Sciatic nerve (tissue), 2 donors: ENCODE results near the gene ADGRD1. TPM values are rescaled to one million over a fixed set of nuclear protein-coding genes. Genes with fewer than 3 reads are reported as not detected.

ENCODE experiments used
- ATAC-seq: fragments of 200-7000 bp; cut with Tn5 transposase; one replicate; pipeline ENCODE4 v1.9.1; 2020; ENCODE audit warnings: mild to moderate bottlenecking, moderate library complexity
- DNase-seq: peaks from one replicate; pipeline ENCODE4 v3.0.0-alpha.2; 2020; ENCODE audit warnings: low spot score
- intact Hi-C: fragments of 100-400 bp; cut with DNase I; formaldehyde crosslinking; loops from one replicate; pipeline ENCODE4 v1.14.2; 2022
- total RNA-seq: library from RNA; stranded (reverse); fragmentation: NEBNext Ultra II Directional; extraction: Animal tissue kit (Norgen Biotek cat#: 25700); gene quantifications from one replicate; pipeline ENCODE4 v1.2.1, GENCODE V29; 2021
- donor health status: DM: no; HTN: no; CAD: no.
- donor health status: DM: no; HTN: no; CAD: no.

Gene ADGRD1
- total RNA-seq, 1 donor from 2014 or later = 224 TPM

DNA sequence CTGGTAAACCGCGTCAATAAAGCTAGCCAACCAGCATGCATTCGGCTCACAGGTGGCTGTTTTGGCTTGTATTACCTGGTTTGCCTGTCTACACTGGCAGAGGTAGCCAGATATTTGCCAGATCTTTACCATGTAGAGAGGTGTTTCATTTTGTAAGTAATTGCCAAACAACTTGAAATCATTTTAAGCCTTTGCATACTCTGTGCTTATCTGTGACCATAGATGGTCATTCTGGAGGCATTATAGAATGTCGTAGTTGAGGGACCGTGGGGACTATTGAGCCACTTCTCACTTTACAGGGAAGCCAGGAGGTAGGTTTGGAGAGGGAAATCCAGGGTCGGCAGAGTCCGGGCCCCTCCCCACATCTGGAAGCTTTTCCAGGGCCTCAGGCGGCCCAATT is 5.9 kb downstream of the ADGRD1 start:
- DNase-seq (peak; percentile 51), ATAC-seq (no peak)
- intact Hi-C loops = no loop called here

DNA sequence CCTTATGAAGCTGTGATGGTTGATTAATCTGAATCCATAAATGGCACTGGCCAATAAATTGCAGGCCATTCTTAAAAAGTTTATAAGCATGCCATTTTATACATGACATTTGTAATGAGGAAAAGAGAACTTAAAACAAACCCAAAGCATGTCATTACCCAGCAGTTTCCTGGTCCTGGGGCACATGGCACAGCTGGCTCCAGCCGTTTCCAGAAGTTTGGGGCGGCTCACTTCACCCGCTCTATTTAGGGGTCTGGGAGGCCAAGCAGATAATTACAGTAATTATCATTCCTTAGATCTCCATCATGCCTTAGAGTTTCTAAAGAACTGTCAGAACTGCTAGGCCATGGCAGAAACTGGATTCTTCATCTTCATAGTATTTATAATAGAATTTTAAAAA is 6.4 kb downstream of the ADGRD1 start:
- DNase-seq (peak; percentile 38), ATAC-seq (no peak)
- intact Hi-C loops = no loop called here

DNA sequence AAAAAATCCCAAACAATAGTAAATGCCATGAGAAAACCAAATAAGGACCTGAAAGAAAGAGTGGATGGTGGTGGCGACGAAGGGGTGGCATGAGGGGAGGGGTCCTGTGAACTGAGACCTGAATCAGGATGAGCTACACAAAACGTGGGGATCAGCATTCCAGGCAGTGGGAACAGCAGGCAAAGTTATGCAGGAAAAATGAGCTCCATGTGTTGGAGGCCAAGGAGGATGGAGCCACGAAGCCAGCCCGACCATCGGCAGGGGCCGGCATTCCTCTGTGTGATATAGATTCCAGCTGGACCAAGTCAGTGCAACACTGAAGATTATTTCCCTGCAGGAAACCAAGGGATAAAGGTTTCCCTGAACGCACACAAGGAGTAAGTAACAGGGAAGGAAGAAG is 7.1 kb downstream of the ADGRD1 start:
- DNase-seq = peak; percentile 46

DNA sequence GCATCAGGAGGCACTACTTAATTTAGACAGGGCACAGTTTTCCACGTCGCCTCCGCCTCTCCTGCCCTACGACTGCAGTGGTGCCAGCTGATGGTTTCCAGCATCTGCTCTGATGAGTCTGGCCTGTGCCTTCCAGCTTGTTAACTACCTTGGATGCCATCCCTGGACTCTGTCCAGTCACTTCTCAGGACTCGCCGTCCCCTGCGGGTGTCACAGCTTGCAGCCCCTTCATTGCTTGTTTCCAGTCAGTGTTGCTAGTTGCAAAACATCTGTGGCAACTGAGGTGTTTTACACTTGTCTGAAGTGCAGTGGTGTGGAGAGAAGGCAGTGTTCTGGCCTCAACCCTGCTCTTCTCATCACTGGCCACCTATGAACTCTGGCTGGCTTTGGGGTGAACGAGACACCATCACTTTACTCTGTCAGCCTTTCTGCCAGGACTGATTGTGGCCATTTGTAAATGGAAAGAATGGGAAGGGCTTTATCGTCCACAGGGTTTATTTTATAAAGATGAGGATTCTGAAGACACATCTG is 8.3 kb downstream of the ADGRD1 start:
- peak; percentile 63 for DNase-seq
- intact Hi-C loops = no loop called here
- peak; percentile 79 for ATAC-seq

More for the DNA sequence above, 7.1 kb downstream of the ADGRD1 start:
- intact Hi-C loops = no loop called here
- no peak for ATAC-seq

DNA sequence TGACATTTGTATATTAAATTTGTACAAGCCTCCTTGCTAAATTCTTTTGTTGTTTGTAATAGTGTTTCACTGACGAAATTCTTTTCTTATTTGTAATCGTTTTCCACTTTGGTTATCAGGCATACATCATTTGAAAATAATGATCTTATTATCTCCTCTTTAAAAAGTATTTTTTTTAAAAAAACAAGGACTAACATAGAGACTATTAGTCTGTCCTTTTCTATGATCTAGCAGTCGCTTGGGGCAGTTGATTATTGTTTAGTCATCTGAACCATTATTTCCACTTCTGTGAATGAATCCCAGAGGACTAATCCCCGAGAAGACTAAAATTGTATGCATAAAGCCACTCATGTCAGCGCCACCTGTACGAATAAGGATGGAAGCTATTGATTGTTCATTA is 11.5 kb downstream of the ADGRD1 start:
- intact Hi-C loops = no loop called here
- no peak for DNase-seq
- ATAC-seq = no peak

DNA sequence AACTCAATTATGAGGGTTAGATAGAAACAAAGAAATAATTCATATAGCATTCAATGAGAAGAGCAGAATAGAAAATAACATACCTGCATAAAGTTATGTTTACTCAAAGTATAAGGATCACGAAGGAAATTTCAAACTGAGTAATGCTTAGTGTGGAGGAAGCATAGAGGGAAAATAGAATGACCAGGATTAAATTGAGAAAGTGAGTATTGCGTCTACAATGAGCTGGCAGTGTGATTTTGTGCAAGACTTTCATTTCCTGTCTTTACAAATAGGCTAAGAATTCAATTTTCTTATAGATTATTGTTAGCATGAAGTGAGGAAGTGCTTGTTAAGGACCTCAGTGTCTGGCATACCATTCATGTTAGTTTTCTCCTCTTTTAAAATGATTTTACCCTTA is 12.0 kb downstream of the ADGRD1 start:
- intact Hi-C loops = no loop called here
- no peak for ATAC-seq
- DNase-seq = no peak

DNA sequence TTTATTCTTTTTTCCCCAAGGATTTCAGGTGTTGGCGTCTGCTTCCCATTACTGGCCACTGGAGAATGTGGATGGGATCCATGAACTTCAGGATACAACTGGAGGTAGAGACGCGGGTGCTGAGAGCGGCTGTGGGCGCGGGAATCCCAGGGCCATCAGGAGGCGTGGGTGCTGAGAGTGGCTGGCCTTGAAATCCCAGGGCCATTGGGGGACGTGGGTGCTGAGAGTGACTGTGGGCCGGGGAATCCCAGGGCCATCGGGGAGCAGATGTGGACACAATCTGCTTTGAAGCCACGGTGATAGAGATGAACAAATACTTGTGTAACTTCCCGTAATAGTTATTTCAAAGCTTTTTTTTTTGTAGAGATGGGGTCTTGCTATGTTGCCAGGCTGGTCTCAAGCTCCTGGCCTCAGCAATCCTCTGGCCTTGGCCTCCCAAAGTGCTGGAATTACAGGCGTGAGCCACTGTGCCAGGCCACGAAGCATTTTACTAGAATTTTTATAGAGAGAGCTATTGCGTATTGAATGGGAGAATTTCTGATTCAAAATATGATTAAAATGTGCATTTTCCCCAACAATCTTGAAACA is 12.8 kb downstream of the ADGRD1 start:
- ATAC-seq (no peak), DNase-seq (peak; percentile 45)
- intact Hi-C loops = no loop called here

DNA sequence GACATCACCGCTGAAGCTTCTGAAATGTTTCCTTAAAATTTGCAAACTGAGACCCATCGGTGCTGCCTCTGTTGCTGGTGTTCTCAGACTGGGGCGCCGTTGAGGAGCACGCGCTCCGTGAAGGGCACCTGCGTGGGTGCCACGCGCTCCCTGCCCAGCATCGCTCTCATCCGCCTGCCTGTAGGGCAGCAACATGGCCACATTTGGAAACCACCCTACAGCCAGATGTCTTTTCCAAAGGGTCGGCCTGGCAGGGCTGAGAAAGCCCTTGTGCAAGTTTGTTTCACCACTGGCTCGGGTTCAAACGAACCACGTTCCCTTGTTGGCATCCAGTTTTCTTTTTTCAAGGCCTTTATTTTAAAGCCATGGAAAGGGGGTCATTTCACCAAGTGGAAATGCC is 13.9 kb downstream of the ADGRD1 start:
- intact Hi-C loops = no loop called here
- ATAC-seq (no peak), DNase-seq (peak; percentile 55)

DNA sequence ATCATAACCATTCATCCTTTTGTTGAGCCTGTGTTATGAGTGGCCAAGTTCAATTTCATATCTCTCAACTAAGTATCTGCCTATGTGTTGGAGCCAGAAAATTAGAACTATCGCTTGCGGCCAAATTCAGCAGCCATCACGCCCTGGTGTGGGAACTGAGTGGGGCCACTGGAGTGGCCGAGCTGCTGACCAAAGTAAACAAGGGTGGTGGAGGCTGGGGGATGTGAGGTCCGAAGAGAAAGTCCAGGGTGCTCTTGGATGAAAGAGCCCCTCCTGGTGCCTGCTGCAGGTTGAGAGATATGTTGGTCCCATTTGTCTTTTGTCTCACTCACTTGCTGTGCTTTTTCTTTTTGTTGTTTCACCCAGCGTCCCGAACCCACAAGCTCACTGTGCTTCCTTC is 14.9 kb downstream of the ADGRD1 start:
- peak; percentile 45 for DNase-seq
- intact Hi-C loops = no loop called here
- ATAC-seq = no peak

DNA sequence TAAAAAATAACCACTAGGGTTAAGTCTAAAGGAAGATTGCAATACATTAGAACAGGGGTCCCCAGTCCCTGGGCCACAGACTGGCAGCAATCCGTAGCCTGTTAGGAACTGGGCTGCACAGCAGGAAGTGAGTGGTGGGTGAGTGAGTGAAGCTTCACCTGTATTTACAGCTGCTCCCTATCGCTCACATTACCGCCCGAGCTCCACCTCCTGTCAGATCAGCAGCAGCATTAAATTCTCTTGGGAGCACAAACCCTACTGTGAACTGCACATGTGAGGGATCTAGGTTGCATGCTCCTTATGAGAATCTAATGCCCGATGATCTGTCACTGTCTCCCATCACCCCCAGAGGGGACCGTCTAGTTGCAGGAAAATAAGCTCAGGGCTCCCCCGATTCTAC is 15.5 kb downstream of the ADGRD1 start:
- ATAC-seq = no peak
- peak; percentile 14 for DNase-seq
- intact Hi-C loops = no loop called here

DNA sequence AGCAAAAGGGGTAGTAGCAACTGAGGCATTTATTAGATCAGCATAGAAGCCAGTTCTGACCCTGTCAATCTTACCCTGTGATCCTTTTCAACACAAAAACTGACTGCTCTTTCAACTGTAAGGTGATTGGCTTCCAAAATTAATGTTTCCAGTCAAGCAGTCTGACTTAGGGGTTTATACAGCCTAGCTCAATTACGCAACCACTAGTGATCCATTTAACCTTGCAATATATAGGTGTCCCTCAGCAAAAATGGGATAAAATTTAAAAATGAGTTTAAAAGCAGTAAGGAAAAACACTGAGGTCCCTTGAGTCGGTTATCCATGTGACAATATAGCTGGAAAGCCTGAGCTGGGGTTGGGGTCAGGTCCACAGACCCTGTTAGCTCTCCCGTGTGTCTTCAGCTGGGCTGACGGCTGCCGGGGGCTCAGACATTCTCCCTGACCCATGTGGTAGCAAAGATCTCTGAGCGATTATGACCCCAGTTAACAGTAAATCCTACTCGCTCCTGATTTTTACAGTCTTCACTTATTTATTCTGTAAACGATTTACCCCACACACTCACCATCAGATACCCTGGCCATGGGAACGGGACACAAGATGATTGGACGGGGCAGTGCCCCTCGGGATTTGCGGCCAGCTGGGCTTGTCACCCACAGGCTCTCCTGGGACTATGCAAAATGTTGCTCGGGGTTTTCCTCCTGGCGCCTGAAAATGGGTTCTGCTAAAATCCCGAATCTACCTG is 16.6 kb downstream of the ADGRD1 start:
- intact Hi-C loops = no loop called here
- no peak for ATAC-seq
- DNase-seq = peak; percentile 43

DNA sequence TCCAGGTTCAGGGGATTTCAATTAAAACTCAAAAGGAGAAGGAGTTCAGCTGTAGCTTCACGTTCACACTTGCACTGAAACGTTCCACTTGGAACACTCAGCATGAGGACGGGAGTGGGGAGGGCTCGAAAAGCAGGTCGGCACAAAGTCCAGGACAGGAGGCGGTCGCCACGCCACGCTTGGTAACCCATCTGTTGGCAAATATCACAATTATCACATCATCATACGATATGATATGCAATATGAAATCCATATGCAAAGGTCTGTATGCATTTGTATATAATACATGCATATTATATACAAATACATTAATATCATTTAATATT is 17.2 kb downstream of the ADGRD1 start:
- DNase-seq = peak; percentile 53
- intact Hi-C loops = no loop called here

DNA sequence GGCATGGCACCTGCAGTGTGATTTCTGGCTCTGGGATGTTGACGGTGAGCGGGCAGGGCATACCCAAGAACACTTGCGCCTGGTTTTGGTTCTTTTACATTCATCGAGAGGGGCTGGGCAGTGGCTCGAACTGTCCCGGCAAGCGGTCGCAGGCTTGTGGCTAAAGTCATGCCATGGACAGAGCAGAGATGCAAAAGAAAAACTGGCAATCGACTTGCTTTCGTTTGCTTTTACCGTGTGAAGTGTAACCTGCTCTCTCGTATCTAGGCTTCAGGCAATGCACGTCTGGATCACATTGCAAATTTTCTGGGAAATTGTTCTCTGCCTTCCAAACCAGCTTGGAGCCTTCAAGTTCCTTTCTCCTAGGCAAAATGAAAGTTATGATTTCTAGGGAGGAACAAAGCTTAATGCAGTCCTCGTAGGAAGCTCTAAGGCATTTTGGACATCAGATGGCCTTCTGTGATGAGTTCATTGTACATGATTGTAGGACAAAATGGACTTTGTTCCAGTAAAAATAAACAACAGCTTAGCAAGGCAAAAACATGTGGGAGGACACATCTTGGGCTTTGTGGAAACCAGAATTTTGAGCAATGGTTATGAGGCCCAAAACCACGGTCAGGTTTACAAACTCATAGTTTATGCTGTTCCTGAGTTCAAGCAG is 18.3 kb downstream of the ADGRD1 start:
- DNase-seq (peak; percentile 49), ATAC-seq (peak; percentile 43)
- intact Hi-C loops = no loop called here

More for the DNA sequence above, 17.2 kb downstream of the ADGRD1 start:
- ATAC-seq = no peak

DNA sequence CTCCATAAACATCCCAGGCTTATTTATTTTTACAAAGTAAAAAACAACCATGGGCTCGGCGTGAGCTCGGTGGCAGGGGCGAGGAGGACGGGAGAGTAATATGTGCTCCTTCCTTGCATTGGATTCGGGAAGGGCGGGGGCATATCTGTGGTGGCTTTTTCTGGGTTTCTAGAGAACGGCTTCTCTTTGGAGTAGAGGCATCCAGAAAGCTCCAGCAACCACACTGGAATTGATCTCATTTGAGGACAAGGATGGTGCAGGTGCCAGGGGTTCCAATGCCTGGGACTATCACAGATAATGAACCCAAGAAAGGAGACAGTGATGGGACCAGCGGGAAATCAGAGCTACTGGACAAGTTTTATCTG is 18.9 kb downstream of the ADGRD1 start:
- ATAC-seq (no peak), DNase-seq (peak; percentile 56)
- intact Hi-C loops = no loop called here

DNA sequence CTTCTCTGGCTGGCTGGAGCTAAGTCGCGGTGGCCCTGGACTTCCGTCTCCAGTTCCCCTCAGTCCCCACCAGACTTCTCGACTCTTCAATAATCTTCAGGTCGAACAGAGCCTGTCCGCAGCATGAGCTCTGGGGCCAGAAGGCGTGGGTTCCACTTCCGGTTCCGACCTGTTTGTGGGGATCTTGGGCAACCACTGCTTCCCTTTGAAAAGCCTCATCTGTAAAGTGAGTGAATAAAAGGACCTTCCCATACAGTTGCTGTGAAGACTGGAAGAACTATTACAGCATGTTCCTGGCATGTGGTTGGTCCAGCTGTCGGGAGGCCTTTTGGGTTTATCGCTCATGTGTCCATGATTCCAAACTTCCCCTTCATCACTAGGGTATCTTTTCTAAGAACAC is 19.4 kb downstream of the ADGRD1 start:
- peak; percentile 16 for ATAC-seq
- intact Hi-C loops = no loop called here
- peak; percentile 47 for DNase-seq

DNA sequence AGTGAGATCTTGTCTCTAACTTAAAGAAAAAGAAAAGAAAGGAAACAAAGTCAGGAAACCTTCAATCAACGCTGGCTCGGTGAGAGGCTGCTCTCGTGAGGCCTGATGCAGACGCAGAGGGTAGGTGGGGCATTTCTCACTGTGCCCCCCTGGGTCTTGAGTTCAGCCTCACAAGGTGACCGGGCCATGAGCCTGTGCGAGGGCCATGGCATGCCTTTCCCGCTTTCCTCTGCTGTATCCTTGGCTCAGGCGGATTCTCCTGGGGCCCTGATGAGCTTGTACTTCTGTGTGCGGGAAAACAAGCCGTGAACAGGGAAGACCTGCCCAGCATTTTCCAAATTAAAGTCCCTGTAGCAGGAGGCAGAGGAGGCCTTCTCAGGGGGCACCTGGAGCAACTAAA is 20.2 kb downstream of the ADGRD1 start:
- ATAC-seq = peak; percentile 7
- intact Hi-C loops = no loop called here
- peak; percentile 51 for DNase-seq

DNA sequence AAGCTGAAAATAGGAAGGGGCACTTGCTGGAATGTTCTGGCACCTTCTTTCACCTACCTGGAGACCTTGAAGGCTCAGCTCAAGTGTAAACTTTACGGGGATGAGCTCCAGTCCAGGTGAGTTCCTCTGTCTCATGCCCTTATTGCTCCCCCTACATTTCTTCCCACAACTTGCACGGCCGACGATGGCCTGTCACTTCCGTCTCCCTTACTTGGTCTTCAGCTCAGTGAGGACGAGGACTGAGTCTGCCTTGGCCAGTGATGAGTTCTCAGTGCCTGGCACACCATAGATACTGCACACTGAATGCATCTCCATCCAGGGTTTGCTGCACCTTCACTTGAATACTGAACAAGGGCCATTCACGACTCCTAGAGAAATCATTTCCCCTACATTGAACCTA is 21.4 kb downstream of the ADGRD1 start:
- ATAC-seq = no peak
- intact Hi-C loops = no loop called here
- DNase-seq = peak; percentile 50

DNA sequence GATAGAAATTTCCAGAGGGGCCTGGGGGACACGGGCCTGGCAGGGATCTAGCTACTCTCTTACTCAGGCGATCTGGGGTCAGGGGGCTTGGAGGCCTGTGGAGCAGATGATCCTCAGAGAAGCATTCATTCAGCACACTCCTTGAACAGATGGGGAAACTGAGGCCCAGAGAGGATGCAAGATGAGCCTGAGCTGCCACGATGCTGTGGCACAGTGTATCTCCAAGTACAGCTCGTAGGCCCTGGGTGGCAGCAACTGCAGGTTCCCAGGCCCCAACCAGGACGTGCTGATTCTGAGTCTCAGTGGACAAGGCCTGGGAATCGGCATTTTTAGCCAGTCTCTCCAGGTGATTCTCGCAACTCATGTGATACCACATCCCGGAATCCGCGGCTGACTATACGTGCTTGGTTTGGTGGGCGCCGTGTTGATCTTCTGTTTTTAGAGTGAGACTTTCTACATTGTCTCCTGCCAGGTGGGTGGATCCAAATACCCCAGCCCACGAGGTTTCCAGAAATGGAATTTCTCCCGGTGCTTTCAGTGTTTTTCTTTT is 22.5 kb downstream of the ADGRD1 start:
- ATAC-seq = no peak
- no peak for DNase-seq
- intact Hi-C loops = no loop called here

DNA sequence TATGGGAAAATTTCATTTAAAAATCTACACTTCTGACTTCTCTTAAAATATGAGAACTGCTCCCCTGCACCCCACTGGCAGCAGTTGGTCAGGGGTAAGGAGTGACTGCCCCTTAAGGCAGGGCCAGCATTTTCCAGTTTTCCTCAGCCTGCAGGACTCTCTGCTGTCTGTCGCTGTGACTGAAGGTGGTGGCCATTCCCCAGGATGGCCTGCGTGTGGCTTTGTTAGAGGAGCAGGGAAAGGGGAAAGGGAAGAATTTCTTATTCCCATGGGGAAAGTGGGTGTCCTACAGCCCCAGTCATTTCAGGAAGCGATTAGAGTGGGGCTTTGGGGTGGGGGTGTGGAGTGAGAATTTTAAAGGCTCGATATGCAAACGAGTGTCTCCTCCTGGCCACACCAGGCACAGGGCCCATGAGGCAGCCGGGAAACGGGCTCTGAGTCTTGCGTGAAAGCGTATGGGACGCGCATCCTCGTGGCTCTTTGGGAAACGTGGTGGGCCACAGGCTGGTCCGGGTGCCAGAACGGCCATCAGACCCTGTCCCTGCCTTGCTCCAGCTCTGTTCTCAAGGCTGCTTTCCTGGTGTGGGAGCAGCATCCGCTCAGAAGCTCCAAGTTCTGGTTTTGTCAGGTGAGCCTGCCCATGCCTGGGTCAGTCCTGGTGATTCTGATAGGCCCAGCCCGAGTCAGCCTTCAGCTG is 23.5 kb downstream of the ADGRD1 start:
- intact Hi-C loops = no loop called here
- DNase-seq (no peak), ATAC-seq (no peak)

DNA sequence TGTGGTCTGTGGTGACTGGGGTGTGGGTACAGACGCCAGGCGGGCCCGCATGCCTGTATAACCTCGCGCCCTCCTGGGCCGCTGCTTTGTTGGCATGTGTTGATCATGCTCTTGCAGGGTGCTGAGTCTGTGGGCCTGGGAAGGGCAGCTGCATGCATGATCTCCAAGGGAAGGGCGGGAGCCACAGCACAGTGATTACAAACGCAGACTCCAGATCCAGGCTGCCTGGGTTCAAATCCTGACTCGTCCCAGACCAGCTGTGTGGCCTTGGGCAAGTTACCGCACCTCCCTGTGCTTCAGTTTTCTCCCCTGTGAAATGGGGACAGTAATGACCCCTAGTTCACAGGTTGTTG is 24.0 kb downstream of the ADGRD1 start:
- DNase-seq (no peak), ATAC-seq (peak; percentile 4)
- intact Hi-C loops = no loop called here
